ENCODE measurements around the gene XPO1. TPM values are rescaled to one million over a fixed set of nuclear protein-coding genes. Genes with fewer than 3 reads are reported as not detected.

XPO1 gene
- polyA plus RNA-seq, 1 donor from 2014 or later = 34.3 TPM

- H3K36me3 Mint-ChIP-seq = peaks cover 4% of the 10 kb centered on the region
- peak overlapping the region in 2 of 3 donors; percentile 26 to 52 for H3K27ac Mint-ChIP-seq
- H3K4me3 Mint-ChIP-seq = peak overlapping the region in 1 of 4 donors; percentile 2
- peaks cover 53 to 74% (median 68%) of the 10 kb centered on the region in 3 donors for H3K4me1 Mint-ChIP-seq
- H3K9me3 Mint-ChIP-seq = peaks cover 0 to 9% (median 5%) of the 10 kb centered on the region in 3 donors
- H3K27me3 Mint-ChIP-seq = no peaks in the 10 kb centered on the region
Measured at GRCh38 chr2:61438670-61439069, 99.5 kb downstream of the XPO1 start.

- Mint-ChIP-seq H3K4me3 (peak overlapping the region in 1 of 4 donors; percentile 26), H3K4me1 (peaks cover 47 to 67% (median 61%) of the 10 kb centered on the region in 3 donors), H3K27ac (peak overlapping the region in 1 of 3 donors; percentile 4), H3K27me3 (no peaks in the 10 kb centered on the region), H3K9me3 (peaks cover 0 to 9% (median 5%) of the 10 kb centered on the region in 3 donors), H3K36me3 (peaks cover 4% of the 10 kb centered on the region)
Measured at GRCh38 chr2:61437170-61437569, 101.0 kb downstream of the XPO1 start.

- peak overlapping the region in 2 of 4 donors; percentile 6 to 23 for H3K4me3 Mint-ChIP-seq
- H3K27ac Mint-ChIP-seq = peak overlapping the region; percentile 3 to 28 (median 16)
- peaks cover 4% of the 10 kb centered on the region for H3K36me3 Mint-ChIP-seq
- peaks cover 0 to 9% (median 5%) of the 10 kb centered on the region in 3 donors for H3K9me3 Mint-ChIP-seq
- no peaks in the 10 kb centered on the region for H3K27me3 Mint-ChIP-seq
- H3K4me1 Mint-ChIP-seq = peaks cover 39 to 57% (median 52%) of the 10 kb centered on the region in 3 donors
Measured at GRCh38 chr2:61436092-61436491, 102.1 kb downstream of the XPO1 start.

- H3K4me1 Mint-ChIP-seq = peaks cover 42 to 61% (median 52%) of the 10 kb centered on the region in 3 donors
- peaks cover 4% of the 10 kb centered on the region for H3K36me3 Mint-ChIP-seq
- H3K4me3 Mint-ChIP-seq = peak overlapping the region in 2 of 4 donors; percentile 39 to 58
- H3K9me3 Mint-ChIP-seq = peaks cover 0 to 9% (median 5%) of the 10 kb centered on the region in 3 donors
- no peaks in the 10 kb centered on the region for H3K27me3 Mint-ChIP-seq
- H3K27ac Mint-ChIP-seq = no peak overlapping the region
Measured at GRCh38 chr2:61435291-61435690, 102.9 kb downstream of the XPO1 start.

GRCh38 chr2:61434314-61434713 is 103.8 kb downstream of the XPO1 start:
- Mint-ChIP-seq H3K4me1 (peaks cover 42 to 54% (median 50%) of the 10 kb centered on the region in 3 donors), H3K36me3 (peaks cover 4% of the 10 kb centered on the region), H3K27ac (peak overlapping the region; percentile 18 to 68 (median 54)), H3K4me3 (peak overlapping the region in 1 of 4 donors; percentile 58), H3K27me3 (no peaks in the 10 kb centered on the region), H3K9me3 (peaks cover 0 to 9% (median 5%) of the 10 kb centered on the region in 3 donors)

DNA sequence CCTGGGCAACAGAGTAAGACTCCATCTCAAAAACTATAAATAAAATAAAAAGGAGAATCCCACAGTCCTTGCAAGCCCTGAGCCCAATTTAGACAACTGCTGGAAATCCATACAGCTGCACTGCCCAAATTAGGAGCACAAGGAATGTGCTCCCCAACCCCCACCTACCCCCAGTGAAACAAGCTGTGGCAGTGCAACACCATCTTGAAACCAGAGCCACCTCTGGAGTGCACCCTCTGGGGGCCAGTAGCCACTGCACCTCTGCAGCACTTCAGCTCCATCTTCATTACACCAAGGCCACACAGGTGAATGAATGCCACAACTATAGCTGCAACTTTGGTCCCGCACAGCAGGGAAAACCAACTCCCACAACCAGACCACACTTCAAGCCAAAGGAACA is 104.5 kb downstream of the XPO1 start:
- H3K9me3 Mint-ChIP-seq = peaks cover 0 to 8% (median 5%) of the 10 kb centered on the region in 3 donors
- H3K4me1 Mint-ChIP-seq = peaks cover 42 to 49% (median 44%) of the 10 kb centered on the region in 3 donors
- no peaks in the 10 kb centered on the region for H3K27me3 Mint-ChIP-seq
- peak overlapping the region in 2 of 4 donors; percentile 15 to 65 for H3K4me3 Mint-ChIP-seq
- H3K27ac Mint-ChIP-seq = peak overlapping the region in 2 of 3 donors; percentile 54 to 82
- peaks cover 4% of the 10 kb centered on the region for H3K36me3 Mint-ChIP-seq

DNA sequence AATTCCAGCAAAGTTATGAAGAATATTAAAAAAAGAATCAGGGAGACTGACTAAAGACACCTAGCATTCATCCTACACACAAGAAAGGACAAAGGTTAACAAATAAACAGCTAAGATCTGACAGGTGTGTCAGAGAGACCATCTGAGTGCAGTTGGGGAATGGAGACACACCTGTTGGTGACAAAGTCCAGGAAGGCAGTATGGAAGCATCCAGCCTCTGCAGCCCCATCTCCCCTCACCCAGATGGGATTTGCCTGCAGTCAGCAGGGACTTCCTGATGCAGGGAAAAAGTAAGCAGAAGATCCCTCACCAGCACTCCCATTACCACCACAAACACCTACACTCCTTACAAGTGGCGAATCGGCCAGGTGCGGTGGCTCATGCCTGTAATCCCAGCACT is 105.2 kb downstream of the XPO1 start:
- peaks cover 0 to 8% (median 3%) of the 10 kb centered on the region in 3 donors for H3K9me3 Mint-ChIP-seq
- peak overlapping the region in 1 of 3 donors; percentile 8 for H3K27ac Mint-ChIP-seq
- H3K36me3 Mint-ChIP-seq = peaks cover 4% of the 10 kb centered on the region
- no peaks in the 10 kb centered on the region for H3K27me3 Mint-ChIP-seq
- peak overlapping the region in 1 of 4 donors; percentile 34 for H3K4me3 Mint-ChIP-seq
- H3K4me1 Mint-ChIP-seq = peaks cover 41 to 51% (median 46%) of the 10 kb centered on the region in 3 donors

DNA sequence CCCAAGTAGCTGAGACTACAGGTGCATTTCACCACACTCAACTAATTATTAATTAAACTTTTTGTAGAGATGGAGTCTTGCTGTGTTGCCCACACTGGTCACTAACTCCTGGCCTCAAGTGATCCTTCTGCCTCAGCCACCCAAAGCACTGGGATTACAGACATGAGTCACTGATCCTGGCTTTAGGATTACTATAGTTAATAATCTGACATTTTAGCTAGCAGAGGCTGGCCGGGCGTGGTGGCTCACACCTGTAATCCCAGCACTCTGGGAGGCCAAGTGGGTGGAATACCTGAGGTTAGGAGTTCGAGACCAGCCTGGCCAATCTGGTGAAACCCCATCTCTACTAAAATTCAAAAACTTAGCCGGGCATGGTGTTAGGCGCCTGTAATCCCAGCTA is 106.8 kb downstream of the XPO1 start:
- Mint-ChIP-seq H3K9me3 (no peaks in the 10 kb centered on the region), H3K36me3 (peaks cover 2% of the 10 kb centered on the region), H3K4me1 (peaks cover 36 to 49% (median 44%) of the 10 kb centered on the region in 3 donors), H3K4me3 (no peak overlapping the region), H3K27ac (no peak overlapping the region), H3K27me3 (no peaks in the 10 kb centered on the region)

Other genes starting within 250 kb of the XPO1 start
- gene USP34, start 67.3 kb downstream of the XPO1 start, polyA plus RNA-seq = 21.5 TPM

Measured in IgD-negative memory B cell (primary cell).